DOHH2 (cell line): ENCODE results near the gene OR9Q1.

ENCODE experiments used
- H3F3A ChIP-seq: fragments of 200-600 bp; sonication (generic), shearing (Covaris generic); 2 replicates; pipeline ENCODE4 v1.6.0; 2016; ENCODE audit warnings: antibody characterized with exemption, mild to moderate bottlenecking; ENCODE audit not compliant: control insufficient read depth, insufficient read depth
- H3K27ac ChIP-seq: fragments of 200-600 bp; sonication (generic); 2 replicates; pipeline ENCODE4 v1.5.1; 2014; ENCODE audit warnings: low read depth, mild to moderate bottlenecking, low read length, moderate library complexity
- H3K27me3 ChIP-seq: fragments of 200-600 bp; sonication (generic); 2 replicates; pipeline ENCODE4 v1.6.1; 2014; ENCODE audit warnings: mild to moderate bottlenecking, low read length, mixed read lengths; ENCODE audit not compliant: control insufficient read depth
- H3K36me3 ChIP-seq: fragments of 200-600 bp; sonication (generic); 2 replicates; pipeline ENCODE4 v1.6.1; 2014; ENCODE audit warnings: mild to moderate bottlenecking, low read length, moderate library complexity, mixed read lengths; ENCODE audit not compliant: control insufficient read depth
- H3K4me1 ChIP-seq: fragments of 200-600 bp; sonication (generic); 2 replicates; pipeline ENCODE4 v1.6.1; 2014; ENCODE audit warnings: mild to moderate bottlenecking, low read length, mixed read lengths; ENCODE audit not compliant: control insufficient read depth
- H3K4me2 ChIP-seq: fragments of 200-600 bp; sonication (generic); 2 replicates; pipeline ENCODE4 v1.6.0; 2014; ENCODE audit warnings: mild to moderate bottlenecking, low read length, moderate library complexity
- H3K4me3 ChIP-seq: fragments of 200-600 bp; sonication (generic); 2 replicates; pipeline ENCODE4 v1.5.1; 2014; ENCODE audit warnings: mild to moderate bottlenecking, low read length, mixed read lengths
- H3K79me2 ChIP-seq: fragments of 200-600 bp; sonication (generic); 2 replicates; pipeline ENCODE4 v1.6.1; 2014; ENCODE audit warnings: mild to moderate bottlenecking, low read length, mixed read lengths; ENCODE audit not compliant: control insufficient read depth
- H3K9me2 ChIP-seq: fragments of 200-600 bp; sonication (generic); replicated peaks from 2 replicates; pipeline ENCODE4 v1.6.1; 2014; ENCODE audit warnings: mild to moderate bottlenecking, low read length, mixed read lengths; ENCODE audit not compliant: control insufficient read depth
- H3K9me3 ChIP-seq: fragments of 200-600 bp; sonication (generic); 2 replicates; pipeline ENCODE4 v1.6.1; 2014; ENCODE audit warnings: antibody characterized with exemption, low read length, mixed read lengths; ENCODE audit not compliant: control insufficient read depth, insufficient read depth
- H4K20me1 ChIP-seq: fragments of 200-600 bp; sonication (generic); 2 replicates; pipeline ENCODE4 v1.6.0; 2014; ENCODE audit warnings: low read depth, mild to moderate bottlenecking, antibody characterized with exemption, low read length, moderate library complexity; ENCODE audit not compliant: control insufficient read depth, insufficient read depth
- EZH2phosphoT487 ChIP-seq: fragments of 200-600 bp; sonication (generic); IDR thresholded peaks from 2 replicates; pipeline ENCODE4 v1.6.1; 2017; ENCODE audit warnings: borderline replicate concordance, mild to moderate bottlenecking, antibody characterized with exemption, low read length, moderate library complexity, mixed read lengths
- TF ChIP-seq, protein P1 (sequence below): fragments of 200-600 bp; sonication (generic); IDR thresholded peaks from one replicate; pipeline ENCODE4 v1.5.1; 2014; ENCODE audit warnings: antibody characterized with exemption, mild to moderate bottlenecking, low read depth, low read length; ENCODE audit not compliant: poor library complexity, severe bottlenecking

OR9Q1 gene

GRCh38 chr11:57977709-57978108, 46.0 kb upstream of the OR9Q1 start:
- Histone ChIP-seq H3K36me3 (no peaks in the 10 kb centered on the region), H3K27ac (no peak overlapping the region), H3K4me3 (no peak overlapping the region), H3K9me3 (no peaks in the 10 kb centered on the region), H3K27me3 (no peaks in the 10 kb centered on the region), H4K20me1 (no peaks in the 10 kb centered on the region), H3K4me1 (no peaks in the 10 kb centered on the region), H3K79me2 (no peaks in the 10 kb centered on the region), H3K4me2 (no peak overlapping the region), H3K9me2 (no peaks in the 10 kb centered on the region), H3F3A (no peaks in the 10 kb centered on the region)
- TF ChIP-seq, protein P1, sequence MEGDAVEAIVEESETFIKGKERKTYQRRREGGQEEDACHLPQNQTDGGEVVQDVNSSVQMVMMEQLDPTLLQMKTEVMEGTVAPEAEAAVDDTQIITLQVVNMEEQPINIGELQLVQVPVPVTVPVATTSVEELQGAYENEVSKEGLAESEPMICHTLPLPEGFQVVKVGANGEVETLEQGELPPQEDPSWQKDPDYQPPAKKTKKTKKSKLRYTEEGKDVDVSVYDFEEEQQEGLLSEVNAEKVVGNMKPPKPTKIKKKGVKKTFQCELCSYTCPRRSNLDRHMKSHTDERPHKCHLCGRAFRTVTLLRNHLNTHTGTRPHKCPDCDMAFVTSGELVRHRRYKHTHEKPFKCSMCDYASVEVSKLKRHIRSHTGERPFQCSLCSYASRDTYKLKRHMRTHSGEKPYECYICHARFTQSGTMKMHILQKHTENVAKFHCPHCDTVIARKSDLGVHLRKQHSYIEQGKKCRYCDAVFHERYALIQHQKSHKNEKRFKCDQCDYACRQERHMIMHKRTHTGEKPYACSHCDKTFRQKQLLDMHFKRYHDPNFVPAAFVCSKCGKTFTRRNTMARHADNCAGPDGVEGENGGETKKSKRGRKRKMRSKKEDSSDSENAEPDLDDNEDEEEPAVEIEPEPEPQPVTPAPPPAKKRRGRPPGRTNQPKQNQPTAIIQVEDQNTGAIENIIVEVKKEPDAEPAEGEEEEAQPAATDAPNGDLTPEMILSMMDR, result no peak
- no peak for TF ChIP-seq EZH2phosphoT487

- no peak overlapping the region for H3K4me2 ChIP-seq
- H4K20me1 ChIP-seq, result no peaks in the 10 kb centered on the region
- no peaks in the 10 kb centered on the region for H3K9me3 ChIP-seq
- H3K79me2 ChIP-seq, result no peaks in the 10 kb centered on the region
- no peak overlapping the region for H3K27ac ChIP-seq
- H3K4me1 ChIP-seq, result no peaks in the 10 kb centered on the region
- no peaks in the 10 kb centered on the region for H3F3A ChIP-seq
- no peaks in the 10 kb centered on the region for H3K27me3 ChIP-seq
- H3K36me3 ChIP-seq, result no peaks in the 10 kb centered on the region
- no peaks in the 10 kb centered on the region for H3K9me2 ChIP-seq
- TF ChIP-seq, protein P1, result no peak
- TF ChIP-seq EZH2phosphoT487, result no peak
- no peak overlapping the region for H3K4me3 ChIP-seq
Observed at GRCh38 chr11:57978686-57979531, 44.8 kb upstream of the OR9Q1 start.

- TF ChIP-seq, protein P1, result no peak
- no peak for TF ChIP-seq EZH2phosphoT487
- Histone ChIP-seq H3K79me2 (no peaks in the 10 kb centered on the region), H3K4me1 (no peaks in the 10 kb centered on the region), H3K27ac (no peak overlapping the region), H3K4me3 (no peak overlapping the region), H3F3A (no peaks in the 10 kb centered on the region), H3K27me3 (no peaks in the 10 kb centered on the region), H3K9me2 (no peaks in the 10 kb centered on the region), H3K9me3 (no peaks in the 10 kb centered on the region), H3K4me2 (no peak overlapping the region), H4K20me1 (no peaks in the 10 kb centered on the region), H3K36me3 (no peaks in the 10 kb centered on the region)
Observed at GRCh38 chr11:57979532-57980079, 44.1 kb upstream of the OR9Q1 start.
